Fibroblast of skin of abdomen (primary cell): ENCODE measurements around the gene TEDC2.

Source experiments
- DNase-seq: peaks from one replicate; pipeline ENCODE4 v3.0.0-alpha.2; 2013

TEDC2 gene

DNA sequence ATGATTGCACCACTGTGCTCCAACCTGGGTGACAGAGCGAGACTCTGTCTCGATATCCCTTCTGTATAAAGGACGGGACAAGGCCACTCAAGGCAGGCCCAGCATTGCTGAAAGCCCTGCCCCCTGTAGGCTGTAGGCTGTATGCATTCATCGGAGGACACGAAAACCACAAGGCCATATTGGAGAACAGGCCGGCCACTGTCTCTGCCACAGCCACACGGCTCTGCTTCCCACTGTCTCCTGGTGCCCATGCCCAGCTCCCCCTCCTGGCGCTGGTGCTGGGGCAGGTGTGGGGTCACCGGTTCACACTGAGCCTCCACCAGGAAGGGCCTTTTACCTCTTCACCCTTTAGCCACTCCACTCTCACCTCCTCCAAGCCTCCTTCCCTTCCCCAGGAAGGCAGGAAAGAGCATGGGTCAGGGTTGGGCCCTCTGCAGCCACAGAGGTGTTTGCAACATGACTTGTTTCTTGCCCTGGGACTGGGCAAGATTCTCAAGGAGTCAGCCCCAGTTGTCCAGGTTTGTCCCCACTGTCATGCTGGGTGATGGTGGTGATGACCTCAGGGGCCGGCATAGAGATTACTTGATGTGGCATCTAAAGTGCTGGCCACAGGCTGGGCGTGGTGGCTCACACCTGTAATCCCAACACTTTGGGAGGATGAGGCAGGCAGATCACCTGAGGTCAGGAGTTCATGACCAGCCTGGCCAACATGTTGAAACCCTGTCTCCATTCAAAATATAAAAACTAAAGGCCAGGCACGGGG, 5.9 kb downstream of the TEDC2 start:
- no peak for DNase-seq

DNA sequence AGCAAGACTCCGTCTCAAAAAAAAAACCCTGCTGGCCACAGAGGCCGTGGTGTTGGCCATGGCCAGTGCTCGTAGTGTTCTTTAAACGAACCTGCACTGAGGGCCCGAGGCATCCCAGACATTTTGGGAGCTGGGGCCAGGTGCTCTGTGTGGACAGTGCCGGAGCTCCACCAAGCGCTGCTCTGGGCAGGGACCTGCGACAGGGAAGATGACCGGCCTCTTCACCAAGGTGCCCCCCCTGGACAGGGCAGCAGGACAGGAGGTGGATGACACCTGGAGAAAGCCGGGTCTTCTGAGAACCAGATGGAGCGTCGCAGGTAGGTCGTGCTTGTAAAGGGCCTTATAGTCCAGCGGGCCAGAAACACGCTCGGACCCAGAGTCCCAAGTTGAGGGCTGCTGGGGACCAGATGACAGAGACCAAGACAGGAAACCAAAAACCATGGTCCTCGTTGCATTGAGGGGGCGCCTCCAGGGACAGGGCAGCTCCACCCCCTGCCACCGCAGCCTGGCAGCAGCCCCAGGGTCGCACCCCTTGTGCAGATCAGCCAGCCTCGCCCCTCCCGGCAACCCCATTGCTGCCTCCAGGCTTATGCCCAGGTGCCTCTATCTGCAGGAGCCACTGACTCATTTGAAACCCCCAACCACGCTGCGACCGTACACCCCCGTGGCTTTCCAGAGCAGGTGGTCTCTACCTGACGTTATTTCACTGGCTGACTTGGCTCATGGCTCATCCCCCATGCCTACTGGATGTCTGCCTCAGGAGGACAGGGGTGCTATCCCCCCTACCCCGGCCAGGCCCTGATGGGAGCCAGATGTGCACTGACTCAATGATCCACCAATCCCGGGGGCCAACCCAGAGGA, 7.0 kb downstream of the TEDC2 start:
- DNase-seq, result no peak

DNA sequence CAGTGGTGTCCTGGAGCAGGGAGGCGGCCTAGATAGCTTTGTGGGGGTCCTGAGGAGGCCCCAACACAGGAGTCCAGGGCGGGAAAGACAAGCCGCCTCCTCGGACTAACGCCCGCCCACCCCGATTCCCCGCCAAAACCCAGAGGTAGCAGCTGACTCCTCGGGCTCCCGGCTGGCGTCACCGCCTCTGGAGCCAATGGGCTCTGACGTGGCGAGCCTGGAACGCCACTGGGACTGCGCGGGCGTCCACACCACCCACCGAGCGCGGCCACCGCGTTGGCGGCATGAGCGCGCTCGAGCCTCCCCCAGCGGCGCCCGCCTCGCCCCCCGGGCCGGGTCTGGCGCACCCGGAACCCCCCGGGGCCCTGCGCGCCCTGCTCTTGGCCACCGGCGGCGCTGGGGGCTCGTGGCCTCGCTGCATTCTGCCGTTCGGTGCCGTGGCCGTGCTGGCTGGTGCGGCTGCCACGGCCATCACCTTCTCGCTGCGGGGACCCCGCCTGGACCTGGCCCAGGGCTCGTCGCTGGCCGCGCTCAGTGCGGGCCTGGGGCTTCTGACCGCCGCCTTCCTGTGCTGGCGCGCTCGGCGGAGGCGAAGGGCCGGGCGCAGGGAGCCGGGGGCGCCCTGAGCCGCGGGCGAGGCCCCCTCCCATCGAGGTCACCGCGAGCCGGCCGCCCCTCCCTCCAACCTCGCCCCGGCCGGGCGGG, 7.8 kb downstream of the TEDC2 start:
- DNase-seq, result peak; percentile 80

GRCh38 chr16:2468233-2468724, 8.4 kb downstream of the TEDC2 start:
- DNase-seq, result no peak

- no peak for DNase-seq
These were observed 9.0 kb downstream of the TEDC2 start for GRCh38 chr16:2468725-2469398.

DNA sequence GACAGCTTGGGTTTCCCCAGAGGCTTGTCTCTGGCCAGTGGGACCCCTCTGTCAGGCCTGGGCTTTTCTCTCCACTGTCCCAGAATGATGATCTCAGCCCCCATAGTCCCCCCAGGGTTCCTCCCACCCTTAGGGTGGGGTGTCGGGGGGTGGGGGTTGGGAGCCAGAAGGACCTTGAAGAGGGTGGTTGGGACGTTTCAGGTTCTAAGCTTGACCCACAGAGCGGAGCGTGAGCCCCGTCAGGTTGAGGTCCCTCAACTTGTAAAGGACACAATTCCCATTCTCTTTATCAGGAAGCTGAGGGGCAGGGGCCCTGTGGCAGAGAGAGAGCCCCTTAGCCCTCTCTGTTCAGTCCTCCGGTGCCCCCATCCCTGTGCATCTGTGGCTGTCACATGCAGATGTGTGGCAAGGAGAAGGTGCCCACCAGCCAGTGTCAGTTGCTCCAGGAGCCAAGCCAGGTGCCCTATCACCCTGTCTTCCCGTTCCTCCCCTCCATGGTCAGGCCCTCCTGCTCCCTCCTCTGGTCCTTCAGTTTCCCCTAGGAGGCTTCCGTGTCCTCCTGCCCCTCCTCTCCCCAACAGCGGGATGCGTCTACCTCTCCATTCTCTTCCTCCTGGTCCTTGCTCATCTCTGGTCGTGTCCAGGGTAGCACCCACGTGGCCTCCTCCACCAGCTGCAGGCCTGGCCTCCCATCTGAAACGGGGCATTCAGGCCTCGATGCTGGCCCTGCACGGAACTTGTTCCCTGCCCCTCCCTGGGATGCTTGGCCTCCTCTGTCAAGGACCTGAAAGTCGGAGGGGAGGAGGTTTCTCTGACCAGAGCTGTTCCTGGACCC, 9.7 kb downstream of the TEDC2 start:
- DNase-seq, result no peak

DNA sequence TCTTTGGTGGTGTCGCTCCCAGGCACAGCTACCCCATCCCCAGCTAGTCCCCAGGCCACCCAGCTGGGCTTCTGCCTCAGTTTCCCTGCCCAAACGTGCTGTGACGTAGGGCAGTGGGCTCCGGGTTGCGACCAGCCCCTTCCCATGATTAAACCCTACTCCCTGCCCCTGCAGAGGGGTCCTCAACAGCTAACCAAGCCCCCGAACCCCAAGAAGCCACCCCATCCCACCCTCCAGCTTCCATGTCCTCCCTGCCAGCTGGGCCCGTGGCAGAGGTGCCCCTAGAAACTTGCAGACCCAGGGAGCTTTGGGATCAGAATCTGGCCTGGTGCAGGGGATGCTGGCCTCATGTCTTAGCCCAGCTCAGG, 10.3 kb downstream of the TEDC2 start:
- no peak for DNase-seq

DNA sequence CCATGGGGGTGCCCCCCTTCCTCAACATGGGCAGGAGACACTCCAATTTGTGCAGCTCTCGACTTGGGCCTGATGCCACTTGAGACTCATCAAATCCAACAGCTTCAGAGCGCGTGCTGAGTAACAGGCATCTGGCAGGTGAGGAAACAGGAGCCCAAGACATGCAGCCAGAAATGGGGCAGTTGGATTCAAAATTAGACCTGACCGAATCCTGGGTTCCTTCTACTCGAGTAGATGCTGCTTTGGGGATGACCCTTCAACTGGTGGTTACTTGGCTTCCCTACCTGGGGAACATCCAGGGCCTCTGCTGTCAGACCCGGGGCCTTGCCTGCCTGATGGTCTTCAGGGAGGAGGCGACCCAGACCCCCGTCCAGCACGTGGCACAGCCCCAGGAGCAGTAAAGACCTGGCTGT, 10.7 kb downstream of the TEDC2 start:
- DNase-seq, result no peak

DNA sequence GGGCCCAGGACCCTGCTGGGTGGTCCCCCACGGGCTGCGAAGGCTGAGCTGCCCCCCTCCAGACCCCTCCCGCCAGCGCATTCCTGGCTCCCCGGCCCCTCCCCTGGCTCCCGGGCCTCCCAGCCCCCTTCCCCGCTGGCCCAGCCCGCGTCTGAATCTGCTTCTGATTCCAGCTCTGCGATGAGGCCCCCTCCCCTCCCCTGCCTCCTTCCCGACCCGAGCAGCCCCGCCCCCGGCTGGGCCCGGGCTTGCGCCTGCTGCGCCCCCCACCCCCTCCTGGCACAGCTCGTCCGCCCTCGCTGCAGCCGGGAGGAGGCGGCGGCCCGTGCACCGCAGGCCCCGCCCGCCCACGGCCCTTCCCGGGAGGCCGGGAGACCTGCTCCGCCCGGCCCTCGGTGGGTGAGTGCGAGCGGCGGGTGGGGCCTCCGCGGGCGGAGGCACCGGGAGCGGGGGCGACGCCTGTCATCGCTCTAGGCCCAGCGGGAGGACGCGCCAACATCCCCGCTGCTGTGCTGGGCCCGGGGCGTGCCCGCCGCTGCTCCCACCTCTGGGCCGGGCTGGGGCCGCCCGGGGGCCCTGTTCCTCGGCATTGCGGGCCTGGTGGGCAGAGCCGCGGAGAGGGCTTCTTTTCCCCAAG, 11.2 kb downstream of the TEDC2 start, which contains the start of gene NTN3:
TSS of gene NTN3 (plus strand) at position 282 of the 637 bp plus-strand sequence. CDS start 405 bp downstream, outside the sequence.
- peak; percentile 32 for DNase-seq

- DNase-seq, result no peak
These were observed 12.0 kb downstream of the TEDC2 start for GRCh38 chr16:2471653-2472487.

- no peak for DNase-seq
These were observed 12.6 kb downstream of the TEDC2 start for GRCh38 chr16:2472488-2472864.

DNA sequence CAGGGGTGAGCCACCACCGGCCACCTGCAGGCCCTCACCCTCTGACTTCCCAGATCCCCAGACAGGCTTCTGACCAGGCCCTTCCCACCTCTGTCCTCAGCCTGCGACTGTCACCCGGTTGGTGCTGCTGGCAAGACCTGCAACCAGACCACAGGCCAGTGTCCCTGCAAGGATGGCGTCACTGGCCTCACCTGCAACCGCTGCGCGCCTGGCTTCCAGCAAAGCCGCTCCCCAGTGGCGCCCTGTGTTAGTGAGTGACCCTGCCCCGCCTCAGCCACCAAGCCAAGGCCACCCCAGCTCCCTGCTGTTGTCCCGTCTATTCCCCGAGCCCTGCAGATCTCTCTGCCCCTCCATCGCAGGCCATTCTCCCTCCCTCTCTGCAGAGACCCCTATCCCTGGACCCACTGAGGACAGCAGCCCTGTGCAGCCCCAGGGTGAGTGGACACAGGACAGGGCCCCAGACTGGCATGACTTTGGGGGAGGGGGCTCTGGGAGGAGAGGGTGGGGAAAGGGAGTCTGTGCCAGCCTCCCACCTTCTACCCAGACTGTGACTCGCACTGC, 13.1 kb downstream of the TEDC2 start:
- no peak for DNase-seq

- DNase-seq, result no peak
These were observed 13.6 kb downstream of the TEDC2 start for GRCh38 chr16:2473446-2473926.

DNA sequence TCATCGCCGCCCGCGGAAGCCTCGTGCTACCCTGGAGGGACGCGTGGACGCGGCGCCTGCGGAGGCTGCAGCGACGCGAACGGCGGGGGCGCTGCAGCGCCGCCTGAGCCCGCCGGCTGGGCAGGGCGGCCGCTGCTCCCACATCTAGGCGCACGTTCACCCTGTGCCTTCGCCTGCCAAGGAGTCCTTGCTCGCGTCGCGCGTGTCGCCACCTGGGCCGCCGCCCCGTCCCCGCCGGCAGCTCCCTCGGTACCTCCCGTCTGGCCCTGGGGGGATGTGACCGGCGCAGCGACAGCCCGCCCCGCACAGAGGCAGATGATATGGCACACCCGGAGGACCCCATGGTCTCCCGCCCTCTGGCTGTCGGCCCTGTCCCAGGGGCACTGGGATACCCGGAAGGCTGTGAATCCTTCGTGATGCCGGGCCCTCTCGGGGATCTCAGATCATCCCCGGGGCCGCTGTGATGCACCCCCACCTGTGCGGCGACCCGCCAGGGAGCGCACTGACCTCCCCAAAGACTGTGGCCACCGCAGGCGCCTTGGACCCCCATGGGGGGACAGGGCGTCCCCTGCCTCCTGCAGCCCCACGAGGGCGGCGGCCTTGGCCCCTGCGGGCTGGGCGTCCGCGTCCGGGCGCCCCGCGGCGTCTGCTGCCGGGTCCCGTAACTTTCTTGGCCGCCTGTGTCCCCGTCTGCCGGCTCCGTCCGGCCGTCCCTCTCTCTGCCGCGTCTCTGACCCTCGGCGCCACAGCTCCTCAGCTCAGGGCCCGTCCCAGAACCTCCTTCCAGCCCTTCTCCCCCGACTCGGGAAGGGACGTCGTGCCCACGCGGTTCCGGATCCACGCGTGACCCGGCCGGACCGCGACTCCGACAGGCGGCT, 14.3 kb downstream of the TEDC2 start:
- peak; percentile 35 for DNase-seq

GRCh38 chr16:2474877-2475412, 15.0 kb downstream of the TEDC2 start, which contains the start of gene TBC1D24:
TSS of gene TBC1D24 (plus strand) at chr16:2475127. CDS start at chr16:2496149, 21,022 bp downstream.
- peak; percentile 82 for DNase-seq

- no peak for DNase-seq
These were observed 15.8 kb downstream of the TEDC2 start for GRCh38 chr16:2475413-2476344.

GRCh38 chr16:2476345-2476720, 16.4 kb downstream of the TEDC2 start:
- DNase-seq, result no peak
